Mucosa of gallbladder (tissue), 1 donor: ENCODE results near the gene PPP1R2B. TPM values are rescaled to one million over a fixed set of nuclear protein-coding genes. Genes with fewer than 3 reads are reported as not detected.

Experiments
- DNase-seq: peaks from one replicate; pipeline ENCODE4 v3.0.0-alpha.2; 2020; ENCODE audit warnings: low spot score
- total RNA-seq: library from RNA; stranded (reverse); gene quantifications from one replicate; pipeline ENCODE4 v1.2.1, GENCODE V29; 2021
- donor health status: DM: no; HTN: no; CAD: no.

PPP1R2B gene
- total RNA-seq, 1 donor from 2014 or later: not detected

DNA sequence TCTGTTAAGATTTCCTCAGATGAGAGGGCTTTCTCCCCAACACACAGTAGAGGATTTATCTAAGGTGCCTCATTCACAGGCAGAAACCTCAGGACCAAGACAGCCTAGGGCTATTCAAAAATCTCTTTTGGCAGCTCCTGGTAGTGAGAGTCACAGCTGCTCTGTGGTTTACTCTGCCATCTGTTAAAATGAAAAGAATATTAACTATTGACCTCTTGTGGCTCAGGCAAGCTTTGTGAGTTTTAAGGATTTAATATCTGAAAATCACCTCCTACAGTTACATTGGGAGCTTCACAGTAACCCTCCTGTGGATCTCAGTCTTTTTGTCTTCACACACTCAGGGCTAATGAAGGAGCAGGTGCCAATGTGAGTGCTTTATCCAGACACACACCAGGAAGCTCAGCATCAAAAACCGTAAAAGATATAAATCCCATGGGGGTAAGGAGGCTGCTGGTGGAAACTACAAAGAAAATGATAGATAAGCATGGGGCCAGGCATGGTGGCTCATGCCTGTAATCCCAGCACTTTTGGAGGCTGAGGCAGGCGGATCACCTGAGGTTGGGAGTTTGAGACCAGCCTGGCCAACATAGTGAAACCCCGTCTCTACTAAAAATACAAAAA lies 29.7 kb downstream of the PPP1R2B start:
- DNase-seq: no peak

DNA sequence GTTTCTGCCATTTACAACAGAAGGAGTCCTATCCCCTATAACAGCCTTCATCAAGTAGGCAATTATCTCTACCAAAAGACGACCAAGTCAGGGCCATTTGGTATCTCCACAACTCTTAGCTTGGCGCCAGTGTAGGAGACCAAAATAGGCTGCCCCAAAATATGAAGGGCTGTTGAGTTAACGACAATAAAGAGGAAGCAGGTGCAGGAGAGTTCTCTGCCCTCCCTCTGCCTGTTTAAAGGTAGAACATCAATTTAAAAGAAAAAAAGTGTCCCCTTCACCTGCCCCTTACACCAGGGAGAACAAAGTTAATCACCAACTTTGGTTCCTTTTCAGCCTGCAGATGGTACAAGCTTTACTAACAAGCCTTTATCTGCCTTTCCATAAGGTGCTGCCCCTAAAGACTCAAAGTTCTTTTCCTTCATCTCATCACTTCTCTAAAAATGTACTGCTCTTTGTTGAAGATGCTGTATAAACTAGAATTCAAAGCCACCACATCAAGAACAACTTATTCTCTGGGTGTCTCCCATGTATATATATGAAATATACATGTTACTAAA lies 33.3 kb downstream of the PPP1R2B start:
- DNase-seq: no peak

DNA sequence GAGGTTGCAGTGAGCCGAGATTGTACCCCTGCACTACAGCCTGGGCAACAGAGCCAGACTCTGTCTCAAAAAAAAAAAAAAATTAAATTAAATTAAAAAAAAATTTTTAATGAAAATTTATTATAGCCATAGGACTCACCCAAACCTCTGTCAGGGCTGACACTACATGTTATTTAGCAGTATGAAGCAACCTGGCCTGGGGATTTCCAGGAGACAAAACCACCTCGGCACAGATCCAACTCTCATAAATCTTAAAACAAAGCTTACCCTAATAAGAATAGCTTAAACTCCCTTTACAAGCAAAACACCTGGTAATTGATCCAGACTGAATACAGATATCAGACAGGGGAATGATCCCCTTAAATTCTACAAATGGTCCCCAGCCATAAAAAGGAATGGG lies 38.4 kb downstream of the PPP1R2B start:
- DNase-seq: no peak

DNA sequence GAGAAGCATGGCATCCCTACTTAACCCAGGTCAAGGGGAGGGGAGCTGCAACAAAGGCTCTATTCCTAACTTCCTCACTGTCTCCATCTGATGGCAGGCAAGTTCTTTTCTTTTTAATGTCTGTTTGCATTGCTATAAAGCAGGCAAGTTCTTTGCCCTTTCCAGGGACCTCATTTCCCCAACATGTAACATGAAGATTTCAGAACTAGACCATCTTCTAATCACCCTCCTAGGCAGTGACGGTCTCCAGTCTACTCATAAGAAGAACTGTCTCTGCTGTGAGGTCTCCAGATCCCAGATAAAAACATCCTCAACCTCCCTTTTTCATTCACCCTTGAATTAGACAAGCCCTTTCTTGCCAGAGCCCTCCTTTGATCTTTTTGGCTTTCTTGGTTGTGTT lies 42.1 kb downstream of the PPP1R2B start:
- DNase-seq: no peak

DNA sequence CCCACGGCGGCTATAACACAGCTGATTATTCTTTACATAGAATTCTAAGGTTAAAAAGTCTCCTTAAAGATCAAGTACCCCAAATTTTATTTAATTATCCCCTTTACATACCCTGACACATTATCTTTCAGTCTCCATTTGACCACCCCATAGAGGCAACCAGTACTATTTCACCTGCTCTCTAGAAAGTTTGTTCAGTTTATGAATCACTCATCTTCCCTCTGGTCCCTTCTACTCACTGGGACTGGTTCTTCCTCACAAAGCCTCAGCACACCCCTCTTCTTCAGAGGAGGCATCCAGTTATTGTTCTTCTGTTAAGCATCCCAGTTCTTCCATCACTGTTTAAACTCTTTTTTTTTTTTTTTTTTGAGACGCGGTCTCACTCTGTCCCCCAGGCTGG lies 42.8 kb downstream of the PPP1R2B start:
- DNase-seq: no peak

DNA sequence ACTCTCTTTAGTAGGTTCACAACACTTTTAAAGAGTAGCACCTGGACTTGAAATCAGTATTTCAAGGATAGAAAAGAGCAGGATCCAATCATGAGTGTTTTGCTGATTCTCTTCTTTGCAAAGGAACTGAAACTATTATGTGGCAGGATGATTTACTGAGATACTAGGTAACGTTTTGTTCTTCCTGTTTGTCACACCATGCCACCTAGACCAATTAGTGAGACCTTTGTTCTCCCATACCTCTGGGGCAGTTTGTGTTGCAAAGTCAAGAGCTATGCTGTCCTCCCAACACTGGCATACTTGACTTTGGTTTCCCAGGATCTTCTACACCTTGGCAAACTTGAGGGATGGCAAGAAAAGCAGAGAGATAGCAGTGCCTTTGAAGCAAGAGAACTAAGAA lies 43.4 kb downstream of the PPP1R2B start:
- DNase-seq: no peak

DNA sequence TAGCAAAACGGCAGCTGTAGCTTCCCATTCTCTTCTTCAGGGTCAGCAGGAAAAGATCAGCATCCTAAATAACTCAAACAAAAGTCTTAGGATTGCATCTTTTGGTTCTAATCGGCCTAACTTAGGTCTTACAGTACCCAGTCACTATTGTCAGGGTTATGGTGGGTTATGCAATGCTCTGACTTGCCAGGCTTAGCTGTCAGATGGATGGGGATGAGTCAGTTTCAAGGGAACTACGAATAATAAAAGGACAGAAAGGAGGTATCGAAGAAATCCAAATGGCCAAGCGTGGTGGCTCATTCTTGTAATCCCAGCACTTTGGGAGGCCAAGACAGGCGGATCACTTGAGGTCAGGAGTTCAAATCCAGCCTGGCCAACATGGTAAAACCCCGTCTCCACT lies 46.5 kb downstream of the PPP1R2B start:
- no peak for DNase-seq

Other genes starting within 250 kb of the PPP1R2B start
- 0.29 TPM for gene TIMD4, start 112.9 kb downstream of the PPP1R2B start, total RNA-seq
- 0.26 TPM for gene HAVCR1, start 208.8 kb downstream of the PPP1R2B start, total RNA-seq